H1 (cell line): ENCODE measurements around the gene DAAM1. TPM values are rescaled to one million over a fixed set of nuclear protein-coding genes. Genes with fewer than 3 reads are reported as not detected.

Experiments used
- CREB1 ChIP-seq: IDR thresholded peaks from 2 replicates; pipeline ENCODE4 v1.6.1; 2012; ENCODE audit warnings: inconsistent platforms
- HDAC6 ChIP-seq: IDR thresholded peaks from one replicate; pipeline ENCODE4 v1.7.1; 2012; ENCODE audit warnings: low read depth, mild to moderate bottlenecking, inconsistent platforms, low read length, moderate library complexity
- RBBP5 ChIP-seq: IDR thresholded peaks from 2 replicates; pipeline ENCODE4 v1.7.1; 2012; ENCODE audit warnings: low read depth, mild to moderate bottlenecking, inconsistent platforms, low read length, moderate library complexity, borderline replicate concordance
- RFX5 ChIP-seq: IDR thresholded peaks from 2 replicates; pipeline ENCODE4 v1.6.1; 2011; ENCODE audit warnings: low read depth, low read length, improper control_type of control experiment, borderline replicate concordance
- polyA plus RNA-seq, 7 experiments: library from polyadenylated mRNA; depleted of rRNA in 3 of 7; stranded (reverse) in 5 of 7; unstranded in 2 of 7; fragments of >200 nt in 5 of 7; fragments of 200-250 nt in 2 of 7; gene quantifications; 1 replicate in 5 of 7; 2 replicates in 1 of 7; 4 replicates in 1 of 7; pipeline versions ENCODE4 v1.2.1 to v1.2.3, GENCODE V29; 2011 to 2013; ENCODE audit warnings: missing spikeins in 2 of 7, mixed read lengths in 2 of 7
- total RNA-seq: library from RNA; stranded (reverse); fragmentation: NEBNext Ultra II Directional; extraction: Animal tissue kit (Norgen Biotek cat#: 25700); gene quantifications from 2 replicates; pipeline ENCODE4 v1.2.1, GENCODE V29; 2021
- TF ChIP-seq, protein P1 (sequence below): IDR thresholded peaks from 2 replicates; pipeline ENCODE4 v1.6.1; 2012; ENCODE audit warnings: inconsistent platforms

Gene DAAM1
- total and polyA plus RNA-seq, 2 of the 8 experiments (the other 6 are each of a cell fraction or from before 2014, with no cell fraction given) = 5.0 to 44.9 TPM

DNA sequence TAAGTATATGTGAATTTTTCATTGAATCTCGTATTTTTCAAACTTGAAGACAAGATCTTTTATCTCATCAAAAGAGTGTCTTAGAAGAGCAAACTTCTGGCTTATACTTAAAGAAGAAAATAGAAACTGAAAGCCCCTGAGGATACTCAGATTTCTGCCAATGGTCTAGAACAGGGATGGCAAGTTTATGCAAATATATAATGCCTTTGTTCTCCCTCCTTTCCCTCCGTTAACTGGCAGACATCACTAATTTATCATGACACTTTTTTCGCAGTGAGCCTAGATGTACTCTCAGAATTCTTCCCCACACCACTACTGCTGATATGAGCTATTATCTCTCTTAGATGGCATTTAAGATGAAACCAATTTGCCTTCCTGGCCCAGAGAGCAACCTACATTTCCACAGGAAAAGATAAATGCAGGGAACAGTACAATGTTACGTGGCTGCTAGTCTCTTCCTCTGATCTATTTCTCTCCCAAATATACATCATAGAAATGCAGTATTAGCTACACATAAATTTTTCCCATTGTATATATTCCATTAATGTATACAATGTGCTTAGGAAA is 40.0 kb upstream of the DAAM1 start (continued):
- TF ChIP-seq CREB1 (no peak), RFX5 (no peak), RBBP5 (no peak), HDAC6 (no peak)
- TF ChIP-seq, protein P1, sequence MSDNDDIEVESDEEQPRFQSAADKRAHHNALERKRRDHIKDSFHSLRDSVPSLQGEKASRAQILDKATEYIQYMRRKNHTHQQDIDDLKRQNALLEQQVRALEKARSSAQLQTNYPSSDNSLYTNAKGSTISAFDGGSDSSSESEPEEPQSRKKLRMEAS = no peak
